ENCODE results near the gene NOTCH2. TPM values are rescaled to one million over a fixed set of nuclear protein-coding genes. Genes with fewer than 3 reads are reported as not detected.

The NOTCH2 gene
- polyA plus RNA-seq, 1 experiment, result 40.7 TPM

DNA sequence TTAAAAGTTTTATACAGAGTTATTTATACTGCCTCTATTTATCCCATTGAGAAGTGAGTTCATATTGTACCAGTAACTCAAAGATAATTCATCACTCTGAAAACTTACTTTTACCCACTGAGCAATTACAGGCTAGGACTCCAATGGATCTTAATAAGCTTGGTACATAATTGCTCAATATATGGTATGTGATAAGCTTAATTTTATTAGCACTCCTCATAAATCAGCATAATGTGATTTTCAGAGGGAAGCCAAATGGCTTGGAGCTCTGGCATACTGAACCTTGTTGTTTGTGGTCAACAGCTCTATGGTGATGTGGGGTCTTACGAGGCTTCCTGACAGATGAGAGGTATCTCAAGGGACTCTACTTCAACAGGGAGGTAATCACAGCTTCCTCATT is 199.5 kb downstream of the NOTCH2 start:
- TF ChIP-seq, protein P1, sequence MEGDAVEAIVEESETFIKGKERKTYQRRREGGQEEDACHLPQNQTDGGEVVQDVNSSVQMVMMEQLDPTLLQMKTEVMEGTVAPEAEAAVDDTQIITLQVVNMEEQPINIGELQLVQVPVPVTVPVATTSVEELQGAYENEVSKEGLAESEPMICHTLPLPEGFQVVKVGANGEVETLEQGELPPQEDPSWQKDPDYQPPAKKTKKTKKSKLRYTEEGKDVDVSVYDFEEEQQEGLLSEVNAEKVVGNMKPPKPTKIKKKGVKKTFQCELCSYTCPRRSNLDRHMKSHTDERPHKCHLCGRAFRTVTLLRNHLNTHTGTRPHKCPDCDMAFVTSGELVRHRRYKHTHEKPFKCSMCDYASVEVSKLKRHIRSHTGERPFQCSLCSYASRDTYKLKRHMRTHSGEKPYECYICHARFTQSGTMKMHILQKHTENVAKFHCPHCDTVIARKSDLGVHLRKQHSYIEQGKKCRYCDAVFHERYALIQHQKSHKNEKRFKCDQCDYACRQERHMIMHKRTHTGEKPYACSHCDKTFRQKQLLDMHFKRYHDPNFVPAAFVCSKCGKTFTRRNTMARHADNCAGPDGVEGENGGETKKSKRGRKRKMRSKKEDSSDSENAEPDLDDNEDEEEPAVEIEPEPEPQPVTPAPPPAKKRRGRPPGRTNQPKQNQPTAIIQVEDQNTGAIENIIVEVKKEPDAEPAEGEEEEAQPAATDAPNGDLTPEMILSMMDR (IDR thresholded peaks at IDR 0.05; ENCODE audit: insufficient read depth, low read depth, low read length), result no peak
- ChIA-PET CTCF (interaction anchor here (0.6 to 4.4 kb wide), 15 partner anchors 9 to 593 kb away, joined by 3 to 29 read pairs (median 4); no protein-coding TSS in a partner anchor), POLR2A (no interaction called here)
- no peak overlapping the region for H3K4me3 ChIP-seq (ENCODE audit: low read depth, low read length)
- DNase-seq (ENCODE audit: low read depth), result no peak
- no peaks in the 10 kb centered on the region for H3K27me3 ChIP-seq (ENCODE audit: control insufficient read depth, insufficient read depth, low read length)
- H3K36me3 ChIP-seq (ENCODE audit: control insufficient read depth, insufficient read depth, low read length), result no peaks in the 10 kb centered on the region

DNA sequence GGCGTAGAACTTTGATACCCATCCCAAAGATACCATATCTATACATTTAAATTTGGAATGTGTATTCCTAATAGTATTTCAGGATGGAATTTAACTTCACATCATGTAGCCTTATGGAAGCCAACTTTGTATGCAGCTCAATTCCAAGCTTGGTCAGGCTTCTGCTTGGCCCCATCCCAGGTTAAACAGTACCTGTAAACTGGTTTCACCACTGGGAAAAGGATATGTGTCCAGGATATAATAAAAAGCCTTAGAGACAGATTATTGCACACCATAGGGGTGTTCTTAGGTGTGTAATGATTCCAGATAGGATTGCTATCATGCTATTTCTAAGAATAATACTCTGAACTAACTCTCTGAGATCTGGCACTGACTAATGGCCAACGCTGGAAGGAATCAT is 201.3 kb downstream of the NOTCH2 start:
- POLR2A ChIA-PET, result no interaction called here

GRCh38 chr1:119866451-119866850 is 203.0 kb downstream of the NOTCH2 start:
- Histone ChIP-seq H3K4me3 (ENCODE audit: low read depth, low read length) (no peak overlapping the region), H3K36me3 (ENCODE audit: control insufficient read depth, insufficient read depth, low read length) (no peaks in the 10 kb centered on the region), H3K27me3 (ENCODE audit: control insufficient read depth, insufficient read depth, low read length) (no peaks in the 10 kb centered on the region)
- DNase-seq (ENCODE audit: low read depth), result no peak
- ChIA-PET CTCF (interaction anchor here (1.2 to 1.9 kb wide), 3 partner anchors 12 to 58 kb away, joined by 3 to 6 read pairs (median 5); no protein-coding TSS in a partner anchor), POLR2A (no interaction called here)
- TF ChIP-seq, protein P1 (IDR thresholded peaks at IDR 0.05; ENCODE audit: insufficient read depth, low read depth, low read length), result no peak

More for the DNA sequence above, 201.3 kb downstream of the NOTCH2 start:
- Histone ChIP-seq H3K27me3 (ENCODE audit: control insufficient read depth, insufficient read depth, low read length) (no peaks in the 10 kb centered on the region), H3K4me3 (ENCODE audit: low read depth, low read length) (no peak overlapping the region), H3K36me3 (ENCODE audit: control insufficient read depth, insufficient read depth, low read length) (no peaks in the 10 kb centered on the region)
- TF ChIP-seq, protein P1 (IDR thresholded peaks at IDR 0.05; ENCODE audit: insufficient read depth, low read depth, low read length), result no peak
- DNase-seq (ENCODE audit: low read depth), result no peak
- CTCF ChIA-PET, result interaction anchor here (0.9 to 4.4 kb wide), 8 partner anchors 9 to 124 kb away, joined by 3 to 29 read pairs (median 12); no protein-coding TSS in a partner anchor

DNA sequence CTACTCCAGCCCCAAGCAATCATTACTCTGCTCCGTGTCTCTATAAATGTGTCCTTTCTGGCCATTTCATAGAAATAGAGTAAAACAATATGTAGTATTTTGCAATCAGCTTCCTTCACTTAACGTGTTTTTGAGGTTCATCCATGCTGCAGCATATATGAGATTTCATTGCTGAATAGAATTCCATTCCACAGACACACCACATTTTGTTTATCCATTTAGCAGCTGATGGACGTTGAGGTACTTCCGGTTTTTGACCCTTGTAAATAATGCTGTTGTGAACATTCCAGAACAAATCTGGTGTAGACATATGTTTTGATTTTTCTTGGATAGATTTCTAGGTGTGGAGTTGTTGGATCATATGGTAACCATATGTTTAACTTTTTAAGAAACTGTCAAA is 203.8 kb downstream of the NOTCH2 start:
- H3K36me3 ChIP-seq (ENCODE audit: control insufficient read depth, insufficient read depth, low read length), result no peaks in the 10 kb centered on the region
- TF ChIP-seq, protein P1 (IDR thresholded peaks at IDR 0.05; ENCODE audit: insufficient read depth, low read depth, low read length), result no peak
- no peak overlapping the region for H3K4me3 ChIP-seq (ENCODE audit: low read depth, low read length)
- peak; percentile 88 for DNase-seq (ENCODE audit: low read depth)
- ChIA-PET POLR2A (interaction anchor here (0.6 kb wide), 1 partner anchor 88 kb away, joined by 3 read pairs; no protein-coding TSS in a partner anchor), CTCF (interaction anchor here (0.9 to 1.9 kb wide), 4 partner anchors 12 to 57 kb away, joined by 3 to 6 read pairs (median 4); no protein-coding TSS in a partner anchor)
- H3K27me3 ChIP-seq (ENCODE audit: control insufficient read depth, insufficient read depth, low read length), result no peaks in the 10 kb centered on the region

GRCh38 chr1:119862276-119862675 is 207.2 kb downstream of the NOTCH2 start:
- TF ChIP-seq, protein P1 (IDR thresholded peaks at IDR 0.05; ENCODE audit: insufficient read depth, low read depth, low read length), result no peak
- DNase-seq (ENCODE audit: low read depth), result no peak
- Histone ChIP-seq H3K4me3 (ENCODE audit: low read depth, low read length) (no peak overlapping the region), H3K27me3 (ENCODE audit: control insufficient read depth, insufficient read depth, low read length) (no peaks in the 10 kb centered on the region), H3K36me3 (ENCODE audit: control insufficient read depth, insufficient read depth, low read length) (no peaks in the 10 kb centered on the region)
- POLR2A ChIA-PET, result no interaction called here
- CTCF ChIA-PET, result interaction anchor here (1.0 kb wide), 3 partner anchors 9 to 53 kb away, joined by 3 to 4 read pairs (median 4); no protein-coding TSS in a partner anchor

Other genes with a start within 250 kb of the NOTCH2 start
- not detected in 2 replicates for gene ADAM30, start 173.1 kb downstream of the NOTCH2 start, polyA plus RNA-seq (2011; rRNA removed)
- 27.5 and 55.4 TPM in 2 replicates for gene SEC22B, start 106.9 kb upstream of the NOTCH2 start, polyA plus RNA-seq (2011; rRNA removed)